GM19455 (cell line): ENCODE data around the gene LSP1.
"Not testable (repeated sequence)": the region's sequence is repeated elsewhere in the genome, so short reads cannot be mapped to it uniquely, and the experiment has no call there.

Source experiments
- ATAC-seq: cut with Tn5 transposase; IDR thresholded peaks from one replicate; pipeline ENCODE4 v1.9.1; 2021; ENCODE audit not compliant: unreplicated experiment

Gene LSP1

GRCh38 chr11:1852877-1853276 lies at the start of gene LSP1:
TSS of gene LSP1 (plus strand) at chr11:1853084. CDS start at chr11:1853145, 61 bp downstream.
- ATAC-seq = no peak

DNA sequence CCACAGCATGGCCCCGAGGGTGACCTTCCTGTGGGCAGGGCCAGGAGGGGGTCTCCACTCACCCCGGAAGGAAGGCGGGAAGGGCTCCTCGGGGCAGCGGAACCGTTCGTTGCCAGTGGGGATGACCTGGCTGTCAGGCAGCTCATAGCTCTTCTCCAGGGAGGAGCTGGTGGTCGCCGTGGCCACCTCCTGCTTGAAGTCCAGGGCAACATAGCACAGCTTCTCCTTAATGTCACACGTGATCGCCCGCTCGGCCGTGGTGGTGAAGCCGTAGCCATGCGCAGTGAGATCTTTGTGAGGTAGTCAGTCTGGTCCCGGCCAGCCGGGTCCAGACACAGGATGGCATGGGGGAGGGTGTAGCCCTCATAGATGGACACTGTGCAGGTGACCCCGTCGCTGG lies 49.6 kb upstream of the LSP1 start:
- no peak for ATAC-seq

DNA sequence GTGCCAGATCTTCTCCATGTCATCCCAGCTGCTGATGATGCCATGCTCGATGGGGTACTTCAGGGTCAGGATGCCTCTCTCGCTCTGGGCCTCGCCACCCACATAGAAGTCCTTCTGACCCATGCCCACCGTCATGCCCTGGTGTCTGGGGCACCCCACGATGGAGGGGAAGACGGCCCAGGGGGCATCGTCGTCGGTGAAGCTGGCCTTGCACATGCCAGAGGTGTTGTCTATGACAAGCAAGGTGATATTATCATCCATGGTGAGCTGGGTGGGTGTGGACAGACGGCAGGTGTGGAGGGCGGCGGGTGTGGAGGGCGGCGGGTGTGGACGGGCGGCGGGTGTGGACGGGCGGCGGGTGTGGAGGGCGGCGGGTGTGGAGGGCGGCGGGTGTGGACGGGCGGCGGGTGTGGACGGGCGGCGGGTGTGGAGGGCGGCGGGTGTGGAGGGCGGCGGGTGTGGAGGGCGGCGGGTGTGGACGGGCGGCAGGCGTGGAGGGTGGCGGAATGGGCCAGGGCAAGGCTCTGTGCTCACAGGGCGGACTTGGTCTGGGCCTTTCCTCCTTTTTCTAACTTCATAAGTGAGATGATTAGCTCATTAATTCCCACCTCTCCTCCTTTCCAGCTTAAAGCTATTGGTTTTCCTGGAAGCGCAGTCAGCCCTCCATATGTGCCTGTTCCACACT lies 48.9 kb upstream of the LSP1 start:
- ATAC-seq = not testable (repeated sequence)

GRCh38 chr11:1805525-1805924 lies 47.4 kb upstream of the LSP1 start:
- no peak for ATAC-seq

DNA sequence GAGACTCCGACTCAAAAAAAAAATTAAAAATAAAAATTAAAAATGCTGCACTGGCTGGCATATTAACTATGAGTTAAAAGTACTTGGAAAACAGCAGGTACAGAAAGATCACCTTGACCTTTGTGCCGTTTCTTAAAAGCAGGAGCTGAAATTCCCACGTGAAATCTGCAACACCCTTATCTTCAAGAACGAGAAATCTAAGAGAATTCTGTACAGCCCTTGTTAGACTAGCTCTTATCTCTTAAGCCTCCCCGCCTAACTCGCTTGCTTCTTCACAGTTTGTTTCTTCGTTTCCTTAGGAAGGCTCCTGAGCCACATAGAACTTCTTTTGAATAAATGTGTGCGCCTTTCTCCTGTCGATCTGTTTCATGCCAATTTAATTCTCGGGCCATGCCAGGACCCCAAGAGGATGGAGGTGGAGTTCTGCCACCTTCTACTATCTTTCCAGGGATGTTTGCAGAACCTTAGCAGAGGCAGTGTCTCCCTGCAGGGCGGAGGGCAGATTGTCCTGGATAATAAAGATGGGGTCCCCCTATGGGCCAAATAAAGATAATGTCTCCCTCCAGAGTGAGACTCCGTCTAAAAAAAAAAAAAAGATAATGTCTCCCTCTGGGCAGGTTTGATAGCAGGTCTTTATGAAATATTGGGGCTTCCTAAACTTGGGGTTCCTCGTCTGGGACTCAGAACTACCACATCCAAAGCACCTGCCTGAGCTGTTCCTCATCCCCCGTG lies 45.5 kb upstream of the LSP1 start:
- ATAC-seq = no peak

DNA sequence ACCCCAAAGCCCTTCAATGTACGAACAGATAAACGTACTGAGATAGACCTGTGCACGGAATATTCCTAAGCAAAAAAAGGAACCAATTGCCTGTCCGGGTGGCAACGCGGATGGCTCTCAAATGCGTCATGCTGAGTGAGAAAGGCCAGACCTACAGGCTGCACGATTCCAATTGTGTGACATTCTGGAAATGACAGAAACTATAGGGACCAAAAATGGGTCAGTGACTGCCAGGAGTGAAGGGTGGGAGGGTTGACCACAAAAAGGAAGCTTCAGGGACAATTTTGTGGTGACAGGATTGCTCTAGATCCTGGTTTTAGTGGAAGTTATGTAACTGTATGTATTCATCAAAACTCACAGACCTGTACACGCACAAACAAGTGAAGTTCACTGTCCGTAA lies 42.1 kb upstream of the LSP1 start:
- no peak for ATAC-seq

DNA sequence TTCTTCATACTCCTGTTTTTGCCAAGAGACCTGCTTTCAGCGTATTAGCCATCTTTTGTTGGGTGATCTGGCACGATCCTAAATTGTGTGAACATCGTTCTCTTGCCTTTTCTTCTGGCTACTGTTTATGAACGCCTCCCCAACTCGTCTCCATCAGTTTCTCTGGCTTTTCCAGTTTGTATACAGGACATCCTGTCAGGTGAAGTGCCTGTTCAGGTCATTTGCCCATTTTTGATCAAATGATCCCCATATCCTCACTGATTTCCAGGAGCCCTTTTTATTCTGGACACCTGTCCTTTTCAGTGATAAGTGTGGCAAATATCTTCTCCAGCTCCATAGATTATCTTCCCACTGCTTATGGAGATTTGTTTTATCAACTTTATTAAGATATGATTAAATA lies 40.6 kb upstream of the LSP1 start:
- ATAC-seq = no peak

- no peak for ATAC-seq
These were observed 40.1 kb upstream of the LSP1 start for GRCh38 chr11:1812801-1813200.

GRCh38 chr11:1813356-1813755 lies 39.5 kb upstream of the LSP1 start:
- ATAC-seq = not testable (repeated sequence)

GRCh38 chr11:1814691-1815090 lies 38.2 kb upstream of the LSP1 start:
- ATAC-seq = no peak

GRCh38 chr11:1815311-1815710 lies 37.6 kb upstream of the LSP1 start:
- no peak for ATAC-seq

- ATAC-seq = no peak
These were observed 37.1 kb upstream of the LSP1 start for GRCh38 chr11:1815751-1816150.

DNA sequence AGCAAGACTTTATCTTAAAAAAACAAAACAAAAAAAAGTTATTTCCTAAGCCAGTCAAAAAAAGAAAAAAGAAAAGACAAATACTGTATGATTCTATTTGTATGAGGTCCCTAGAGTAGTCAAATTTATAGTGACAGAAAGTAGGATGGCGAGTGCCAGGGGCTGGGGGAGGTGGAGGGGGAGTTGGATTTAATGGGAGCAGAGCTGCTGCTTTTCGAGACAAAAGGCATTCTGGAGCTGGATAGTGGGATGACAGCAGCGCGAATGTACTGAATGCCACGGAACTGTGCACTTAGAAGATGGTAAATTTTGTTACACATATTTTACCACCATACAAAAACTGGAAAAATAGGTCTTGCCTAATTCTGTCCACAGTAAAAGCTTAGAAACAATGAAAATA lies 35.9 kb upstream of the LSP1 start:
- no peak for ATAC-seq

GRCh38 chr11:1817511-1817910 lies 35.4 kb upstream of the LSP1 start:
- no peak for ATAC-seq

GRCh38 chr11:1819074-1819473 lies 33.8 kb upstream of the LSP1 start:
- ATAC-seq = no peak

GRCh38 chr11:1820463-1821325 lies 32.2 kb upstream of the LSP1 start:
- no peak for ATAC-seq

DNA sequence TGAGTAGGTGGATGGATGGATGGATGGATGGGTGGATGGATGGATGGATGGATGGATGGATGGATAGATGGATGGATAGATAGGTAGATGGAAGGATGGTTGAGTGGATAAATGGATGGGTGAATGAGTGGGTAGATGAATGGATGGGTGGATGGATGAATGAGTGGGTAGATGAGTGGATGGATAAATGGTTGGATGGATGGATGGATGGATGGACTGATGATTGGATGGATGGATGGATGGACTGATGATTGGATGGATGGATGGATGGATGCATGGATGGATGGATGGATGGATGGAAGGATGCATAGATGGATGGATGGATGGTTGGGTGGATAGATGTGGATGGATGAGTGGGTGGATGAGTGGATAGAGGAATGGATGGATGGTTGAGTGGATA lies 31.3 kb upstream of the LSP1 start:
- ATAC-seq = no peak

DNA sequence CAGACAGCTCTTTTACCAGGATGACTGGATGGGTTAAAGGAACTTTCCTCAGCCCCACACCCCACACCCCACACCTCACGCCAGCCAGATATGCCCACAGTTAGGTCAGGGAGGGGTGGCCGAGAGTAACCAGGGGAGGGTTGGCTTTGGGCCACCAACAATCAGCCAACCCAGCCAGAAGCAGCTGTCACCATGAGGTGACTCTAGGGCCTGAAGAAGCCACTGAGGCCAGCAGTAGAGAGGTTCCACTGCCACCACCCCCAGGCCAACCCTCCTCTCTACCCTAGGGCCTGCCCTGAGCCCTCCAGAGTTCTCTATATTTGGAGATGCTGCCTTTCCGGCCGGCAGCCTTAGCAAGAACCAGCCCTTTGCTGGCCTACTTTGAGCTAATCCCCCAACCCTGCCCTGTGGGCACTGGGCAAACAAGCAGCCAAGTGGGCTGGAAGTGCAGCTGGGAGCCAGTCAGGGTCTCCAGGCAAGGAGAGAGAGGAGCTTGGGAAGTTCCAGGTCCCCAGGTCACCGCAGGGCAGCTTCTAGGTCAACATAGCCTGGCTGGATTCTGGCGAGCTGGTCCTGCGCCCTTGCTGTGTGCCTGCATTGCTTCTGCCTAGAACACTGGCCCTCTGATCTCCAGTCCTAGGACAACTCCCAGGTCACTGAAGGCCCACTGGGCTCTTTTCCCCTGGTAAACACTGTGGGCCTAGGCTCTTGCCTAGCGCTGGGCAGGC lies 30.1 kb upstream of the LSP1 start:
- ATAC-seq = no peak

DNA sequence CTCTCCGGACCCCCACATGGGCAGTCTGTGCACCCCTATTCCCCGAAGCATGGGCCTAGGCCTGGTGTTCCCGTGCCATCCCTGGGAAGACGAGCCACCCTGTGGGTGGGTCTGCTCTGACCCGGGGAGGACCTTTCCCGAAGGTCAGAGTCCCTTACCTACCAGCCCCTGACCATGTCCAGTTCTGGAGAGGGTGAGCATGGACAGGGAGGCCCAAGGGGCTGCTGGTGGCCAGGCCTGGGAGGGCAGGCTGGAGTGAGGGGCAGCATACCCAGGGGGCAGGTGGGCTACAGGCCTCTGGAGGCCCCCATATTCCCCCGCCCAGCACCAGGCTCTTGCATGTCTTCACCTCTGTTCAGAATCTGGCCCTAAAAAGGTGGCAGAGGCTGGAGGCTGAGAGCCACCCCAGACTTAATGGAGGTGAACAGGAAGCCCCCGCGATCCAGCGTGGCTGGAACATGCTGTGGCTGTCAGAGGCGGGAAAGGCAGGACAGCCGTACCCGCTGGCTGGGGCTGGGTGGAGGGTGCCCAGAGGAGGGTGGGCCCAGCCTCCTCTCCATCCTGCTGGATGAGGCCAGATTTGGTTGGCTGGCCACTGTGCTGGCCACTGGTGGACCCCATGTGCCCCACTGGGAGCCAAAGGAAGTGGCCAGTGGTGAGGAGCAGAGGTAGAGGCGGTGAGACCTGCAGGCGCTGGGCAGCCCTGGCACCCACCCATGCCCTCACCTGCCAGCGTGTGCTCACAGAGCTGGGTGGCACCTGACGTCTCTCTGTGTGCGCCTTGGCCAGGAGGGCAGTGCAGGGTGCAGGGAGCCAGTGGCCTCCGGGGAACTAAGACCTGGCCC lies 29.3 kb upstream of the LSP1 start:
- ATAC-seq = no peak
